H1 (cell line): ENCODE measurements around the gene DNAJB8.

Experiments used
- ATF2 ChIP-seq: IDR thresholded peaks from 2 replicates; pipeline ENCODE4 v1.6.1; 2012; ENCODE audit warnings: low read length, inconsistent platforms
- CBX5 ChIP-seq: fragments of 300-800, 300-1000 bp; sonication (generic); IDR thresholded peaks from 2 replicates; pipeline ENCODE4 v1.7.1; 2016; ENCODE audit warnings: antibody characterized with exemption, low read length, low read depth
- CEBPB ChIP-seq: IDR thresholded peaks from 2 replicates; pipeline ENCODE4 v1.6.1; 2012; ENCODE audit warnings: low read depth, low read length
- CHD1 ChIP-seq: IDR thresholded peaks from 2 replicates; pipeline ENCODE4 v1.6.1; 2012; ENCODE audit warnings: low read depth, low read length, improper control_type of control experiment
- EP300 ChIP-seq, 2 experiments: IDR thresholded peaks; 1 replicate in 1 of 2; 2 replicates in 1 of 2; pipeline ENCODE4 v1.6.1; 2011 to 2012; ENCODE audit warnings: low read depth in 2 of 2, low read length in 2 of 2, mild to moderate bottlenecking in 2 of 2, borderline replicate concordance in 1 of 2, inconsistent platforms in 1 of 2, moderate library complexity in 1 of 2
- POLR2A ChIP-seq, 2 experiments: IDR thresholded peaks; 1 replicate in 1 of 2; 2 replicates in 1 of 2; pipeline ENCODE4 v1.6.1; 2011; ENCODE audit warnings: low read depth in 2 of 2, low read length in 2 of 2, mild to moderate bottlenecking in 2 of 2; ENCODE audit errors: control extremely low read depth in 1 of 2
- POLR2AphosphoS5 ChIP-seq: IDR thresholded peaks from 2 replicates; pipeline ENCODE4 v1.6.1; 2011; ENCODE audit warnings: low read depth, low read length
- TF ChIP-seq, protein P1 (sequence below), 3 experiments: IDR thresholded peaks; 1 replicate in 2 of 3; 2 replicates in 1 of 3; pipeline versions ENCODE4 v1.5.1 to v1.6.1; 2011; ENCODE audit warnings: low read length in 3 of 3, mild to moderate bottlenecking in 3 of 3, inconsistent platforms in 2 of 3, low read depth in 1 of 3, moderate library complexity in 1 of 3; ENCODE audit not compliant: insufficient read depth in 1 of 3; ENCODE audit errors: control extremely low read depth in 1 of 3

DNA sequence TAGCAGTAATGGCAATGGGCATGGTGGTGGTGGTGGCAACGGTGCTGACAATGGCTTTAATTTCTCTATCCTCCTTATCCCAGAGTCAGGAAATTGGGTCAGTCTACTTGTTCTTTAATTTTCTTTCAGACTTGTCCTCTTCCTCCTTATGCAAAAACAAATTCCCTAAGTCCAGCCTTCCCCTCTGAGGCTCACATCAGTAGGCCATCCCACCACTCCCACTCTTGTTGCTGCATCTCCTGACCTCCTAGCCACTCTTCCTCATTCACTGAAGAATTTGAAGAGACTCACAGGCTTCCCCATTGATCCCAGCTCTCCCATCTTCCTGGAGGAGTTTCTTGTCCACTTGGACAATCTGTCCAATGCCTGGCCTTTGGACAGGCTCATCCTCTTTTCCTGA lies 19.9 kb downstream of the DNAJB8 start:
- TF ChIP-seq, protein P1, sequence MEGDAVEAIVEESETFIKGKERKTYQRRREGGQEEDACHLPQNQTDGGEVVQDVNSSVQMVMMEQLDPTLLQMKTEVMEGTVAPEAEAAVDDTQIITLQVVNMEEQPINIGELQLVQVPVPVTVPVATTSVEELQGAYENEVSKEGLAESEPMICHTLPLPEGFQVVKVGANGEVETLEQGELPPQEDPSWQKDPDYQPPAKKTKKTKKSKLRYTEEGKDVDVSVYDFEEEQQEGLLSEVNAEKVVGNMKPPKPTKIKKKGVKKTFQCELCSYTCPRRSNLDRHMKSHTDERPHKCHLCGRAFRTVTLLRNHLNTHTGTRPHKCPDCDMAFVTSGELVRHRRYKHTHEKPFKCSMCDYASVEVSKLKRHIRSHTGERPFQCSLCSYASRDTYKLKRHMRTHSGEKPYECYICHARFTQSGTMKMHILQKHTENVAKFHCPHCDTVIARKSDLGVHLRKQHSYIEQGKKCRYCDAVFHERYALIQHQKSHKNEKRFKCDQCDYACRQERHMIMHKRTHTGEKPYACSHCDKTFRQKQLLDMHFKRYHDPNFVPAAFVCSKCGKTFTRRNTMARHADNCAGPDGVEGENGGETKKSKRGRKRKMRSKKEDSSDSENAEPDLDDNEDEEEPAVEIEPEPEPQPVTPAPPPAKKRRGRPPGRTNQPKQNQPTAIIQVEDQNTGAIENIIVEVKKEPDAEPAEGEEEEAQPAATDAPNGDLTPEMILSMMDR (IDR thresholded peaks at IDR 0.05; ENCODE audit: control extremely low read depth in 1 of 3, insufficient read depth in 1 of 3, low read depth in 1 of 3, low read length in 3 of 3) = no peak
- TF ChIP-seq ATF2 = no peak
- no peak for TF ChIP-seq POLR2A (IDR thresholded peaks at IDR 0.05; ENCODE audit: control extremely low read depth in 1 of 2, low read depth in 2 of 2, low read length in 2 of 2)
- TF ChIP-seq POLR2AphosphoS5 = no peak
- no peak for TF ChIP-seq EP300 (IDR thresholded peaks at IDR 0.05; ENCODE audit: borderline replicate concordance in 1 of 2, low read depth in 2 of 2, low read length in 2 of 2)
- TF ChIP-seq CHD1 = no peak
- TF ChIP-seq CEBPB = no peak
- TF ChIP-seq CBX5 = no peak
